ENCODE data around the gene PYROXD2.

PYROXD2 gene

DNA sequence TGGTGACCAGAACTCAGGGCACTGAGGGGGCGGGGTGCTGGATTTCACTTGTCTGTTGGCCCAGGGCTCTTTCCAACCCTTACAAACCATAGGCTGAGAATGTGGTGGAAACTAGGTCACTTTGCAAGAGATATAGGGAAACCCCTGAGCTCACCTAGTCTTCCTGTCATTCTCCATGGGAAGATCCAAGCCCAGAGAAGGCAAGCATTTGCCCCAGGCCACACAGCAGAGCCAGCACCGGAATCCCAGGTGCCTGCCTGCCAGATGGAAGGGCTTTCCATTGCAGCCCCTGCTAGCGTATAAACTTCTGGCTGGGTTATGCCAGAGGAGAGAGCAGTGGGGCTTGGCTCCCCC is 427 bp downstream of the PYROXD2 start:
- no peak for DNase-seq

DNA sequence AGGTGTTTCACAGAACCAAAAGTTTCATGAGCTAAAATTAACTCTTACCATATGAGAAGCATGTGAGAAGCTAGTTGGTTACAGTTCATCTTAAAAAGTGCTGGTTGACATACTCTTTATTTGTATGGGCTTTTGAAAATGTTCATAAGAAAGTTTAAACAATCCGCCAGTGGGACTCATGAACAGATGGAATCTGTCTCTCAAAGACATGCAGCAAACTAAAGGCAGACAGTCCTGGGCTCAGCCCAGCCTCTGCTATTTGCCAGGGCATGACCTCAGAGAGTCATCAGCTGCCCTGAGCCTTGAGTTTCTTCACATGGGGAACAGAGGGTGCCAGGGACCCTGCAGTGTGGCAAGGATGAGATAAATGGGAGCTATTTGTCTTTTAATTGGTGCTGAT is 3.2 kb downstream of the PYROXD2 start:
- DNase-seq, result no peak

DNA sequence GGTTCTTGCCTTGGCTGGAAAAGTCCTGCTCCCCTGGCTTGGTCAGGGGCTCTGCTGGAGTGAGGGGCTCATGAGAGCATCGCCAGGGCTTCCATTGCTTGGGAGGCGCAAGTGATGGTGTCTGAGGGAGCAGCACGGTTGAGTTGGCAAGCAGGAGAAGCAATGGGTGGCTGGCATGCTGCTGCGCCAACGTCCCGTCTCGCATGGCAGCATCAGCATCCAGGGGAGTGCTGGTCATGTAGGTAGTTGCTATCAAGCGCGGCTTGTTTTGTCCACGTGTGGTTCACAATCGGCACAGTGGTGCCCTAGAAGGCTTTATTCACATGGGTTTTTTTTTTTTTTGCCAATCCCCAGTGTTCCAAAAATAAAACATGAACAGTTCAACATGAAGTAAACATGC is 3.8 kb downstream of the PYROXD2 start:
- DNase-seq, result no peak

DNA sequence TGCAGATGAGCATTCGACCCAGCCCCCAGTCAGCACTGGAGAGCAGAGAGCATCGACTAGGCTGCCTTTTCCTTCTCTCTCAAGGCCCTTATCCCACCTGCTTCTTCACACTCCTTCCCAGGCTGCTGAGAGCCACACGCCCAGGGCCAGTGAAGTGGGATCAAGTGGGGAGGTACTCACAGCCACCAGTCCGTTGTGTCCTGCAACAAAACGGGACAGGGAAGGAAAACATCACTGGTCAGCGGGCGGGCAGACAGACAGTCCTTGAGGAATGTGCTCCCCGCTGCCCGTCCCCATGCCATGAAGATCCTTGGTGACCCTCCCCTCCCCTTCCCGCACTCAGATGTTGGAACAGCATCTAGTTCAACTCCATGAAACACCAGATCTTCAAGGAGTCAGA is 4.2 kb downstream of the PYROXD2 start:
- no peak for DNase-seq

DNA sequence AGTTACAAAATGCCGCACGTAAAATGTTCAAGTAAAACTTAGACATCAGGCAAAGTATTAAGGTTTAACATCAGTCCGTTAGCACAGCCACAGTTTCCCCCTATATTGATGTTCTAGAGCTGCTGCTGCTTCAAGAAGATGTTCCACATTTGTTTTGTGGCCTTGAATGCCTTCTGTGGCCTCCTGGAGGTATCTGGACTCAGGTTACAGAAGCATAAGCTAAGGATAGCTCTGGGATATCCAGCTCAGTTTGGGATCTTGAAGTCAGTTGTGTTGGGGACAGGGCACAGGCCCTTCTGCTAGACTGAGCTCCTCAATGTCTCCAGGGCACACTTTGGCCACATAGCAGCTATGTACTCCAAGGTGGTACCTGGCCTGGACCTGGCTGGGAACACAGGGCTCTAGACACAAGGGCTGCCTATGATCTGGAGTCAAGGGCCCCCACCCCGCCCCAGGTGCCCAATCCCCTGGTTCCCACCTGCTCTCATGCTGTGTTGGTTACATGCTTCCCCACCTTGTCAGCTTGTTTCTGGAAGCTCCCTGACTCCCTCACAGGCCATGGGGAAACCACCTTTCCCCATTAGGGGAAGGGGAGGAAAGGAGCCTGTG is 4.7 kb downstream of the PYROXD2 start:
- DNase-seq, result no peak

- no peak for DNase-seq
These were observed 6.2 kb downstream of the PYROXD2 start for GRCh38 chr10:98408799-98409198.

GRCh38 chr10:98407744-98408241 is 7.2 kb downstream of the PYROXD2 start:
- DNase-seq, result no peak

DNA sequence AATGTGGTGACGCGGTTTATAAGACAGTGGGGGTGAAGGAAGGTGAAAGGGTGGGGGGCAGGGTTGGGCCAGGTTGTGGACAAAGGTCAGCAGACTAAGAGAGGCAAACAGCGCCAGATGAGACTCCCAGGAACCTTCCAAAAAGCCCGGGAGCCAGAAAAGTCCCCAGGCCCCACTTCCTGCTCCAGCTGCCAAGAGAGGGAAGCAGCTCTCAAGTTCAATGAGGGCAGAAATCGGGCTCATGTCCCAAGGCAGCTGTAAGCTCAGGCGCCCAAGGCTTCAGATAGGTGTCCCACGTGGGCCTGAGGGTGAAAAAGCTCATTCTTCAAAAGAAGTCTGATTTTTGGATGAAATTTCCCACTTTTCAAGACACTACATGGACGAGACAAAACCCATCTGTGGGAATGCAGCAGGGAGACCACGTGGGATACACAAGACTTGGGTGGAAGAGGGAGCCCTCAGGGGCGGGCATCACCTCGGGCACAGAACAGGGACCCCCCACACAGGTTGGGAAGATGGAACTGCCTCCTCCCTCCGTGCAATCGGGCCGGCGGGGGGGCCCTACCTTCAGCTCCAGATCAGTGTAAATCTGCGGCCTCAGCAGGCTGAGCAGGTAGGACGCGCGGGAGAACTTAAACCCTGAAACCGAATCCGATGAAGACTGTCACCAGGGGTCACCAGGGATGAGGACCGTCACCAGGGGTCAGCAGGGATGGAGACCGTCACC is 7.8 kb downstream of the PYROXD2 start:
- DNase-seq, result no peak

GRCh38 chr10:98405422-98405821 is 9.6 kb downstream of the PYROXD2 start:
- DNase-seq, result no peak

DNA sequence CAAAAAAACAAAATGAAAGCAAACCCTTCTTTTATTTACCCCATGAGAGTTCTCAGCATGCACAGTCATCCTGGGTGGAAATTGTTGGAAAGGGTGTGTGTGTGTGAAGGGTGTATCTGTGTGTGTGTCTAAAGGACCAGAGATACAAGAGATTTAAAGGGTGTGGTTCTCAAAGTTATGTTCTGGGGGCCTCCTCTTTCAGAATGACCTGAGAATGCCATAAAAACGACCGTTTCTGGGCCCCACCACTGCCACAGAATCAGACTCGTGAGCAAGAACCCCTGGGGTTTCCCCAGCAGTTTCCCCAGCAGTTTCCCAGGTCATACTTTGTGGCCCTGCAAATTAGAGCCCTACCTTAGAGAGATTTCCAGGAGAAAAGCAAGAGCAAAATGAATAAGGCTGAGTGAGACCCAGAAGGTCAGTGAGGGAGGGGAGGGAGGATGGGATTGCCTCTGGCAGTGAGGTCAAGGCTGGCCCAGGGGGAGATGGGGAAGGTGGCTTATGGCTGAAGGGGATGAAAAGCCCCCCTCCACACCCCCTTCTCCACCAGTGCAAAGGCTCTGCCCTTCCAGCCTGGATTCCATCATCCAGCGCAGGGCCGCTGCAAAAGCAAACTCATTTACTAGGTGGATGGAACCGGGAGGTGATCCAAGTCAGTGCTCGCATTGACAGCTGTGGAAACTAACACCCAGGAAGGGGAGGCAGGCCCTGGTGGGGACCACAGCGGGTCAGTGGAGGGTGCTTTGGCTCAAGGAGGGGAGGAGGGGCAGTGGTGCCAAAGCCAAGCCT is 10.2 kb downstream of the PYROXD2 start:
- no peak for DNase-seq

DNA sequence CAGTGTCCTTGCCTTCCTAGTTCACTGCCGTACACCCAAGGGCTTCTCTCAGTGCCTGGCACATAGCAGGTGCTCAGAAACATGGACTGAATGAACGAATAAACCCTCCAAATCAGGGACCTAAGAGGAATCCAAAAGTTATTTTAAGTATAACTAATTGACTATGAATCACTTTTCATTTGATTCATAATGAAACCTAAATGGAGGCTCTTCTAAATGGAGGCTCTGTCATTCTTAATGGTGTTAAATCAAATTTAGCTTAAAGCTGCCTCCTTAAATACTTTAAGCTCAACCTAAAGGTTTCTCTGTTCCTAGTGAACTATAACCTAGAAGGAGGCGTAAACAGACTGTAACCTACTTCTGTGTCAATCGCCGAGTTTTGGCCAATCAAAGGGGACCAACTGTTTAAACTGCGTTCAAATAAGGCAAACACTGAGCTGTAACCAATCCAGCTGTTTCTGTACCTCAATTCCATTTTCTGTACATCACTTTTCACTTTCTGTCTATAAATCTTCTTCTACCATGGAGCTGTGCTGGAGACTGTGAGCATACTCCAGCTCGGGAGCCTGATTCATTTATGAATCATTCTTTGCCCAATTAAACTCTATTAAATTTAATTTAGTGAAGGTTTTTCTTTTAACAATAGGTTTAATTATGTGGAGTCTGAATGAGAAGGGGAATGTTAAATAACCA is 11.0 kb downstream of the PYROXD2 start:
- no peak for DNase-seq

DNA sequence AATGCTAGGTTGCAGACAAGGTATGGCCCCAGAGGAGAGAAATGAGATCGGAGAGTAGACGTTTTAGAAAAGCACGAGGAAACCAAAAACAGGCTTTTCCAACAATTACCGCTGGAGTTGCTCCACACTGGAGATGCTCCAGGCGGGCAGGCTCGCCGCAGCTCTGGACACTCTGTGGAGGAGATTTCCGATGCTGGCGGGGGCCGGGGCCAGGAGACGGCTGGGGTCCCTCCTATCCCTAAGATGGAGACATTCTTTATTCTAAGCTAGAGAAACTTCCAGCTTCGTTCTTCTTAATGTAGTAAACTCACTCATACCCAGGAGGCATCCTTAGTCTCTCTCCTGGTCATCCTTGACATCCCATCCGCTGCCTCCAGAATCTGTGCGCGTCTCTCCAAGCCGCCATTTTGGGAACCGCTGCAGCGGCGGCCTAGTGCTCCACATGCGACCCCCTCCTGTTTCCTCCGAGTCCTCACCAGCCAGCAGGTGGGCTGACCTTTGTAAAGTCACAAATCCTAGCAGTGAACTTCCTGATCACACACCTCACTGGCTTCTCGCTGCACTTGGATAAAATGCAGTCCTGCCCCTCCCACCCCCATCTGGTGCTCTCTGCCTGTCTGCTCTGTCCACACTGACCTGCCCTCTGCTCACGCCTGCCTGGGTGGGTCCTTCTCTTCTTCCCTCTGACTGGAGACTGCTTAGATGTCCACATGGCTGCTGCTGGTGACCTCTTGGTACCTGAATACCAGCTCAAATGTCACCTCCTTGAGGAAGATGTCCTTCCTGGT is 11.9 kb downstream of the PYROXD2 start:
- DNase-seq, result no peak

GRCh38 chr10:98402478-98402877 is 12.5 kb downstream of the PYROXD2 start:
- DNase-seq, result no peak

DNA sequence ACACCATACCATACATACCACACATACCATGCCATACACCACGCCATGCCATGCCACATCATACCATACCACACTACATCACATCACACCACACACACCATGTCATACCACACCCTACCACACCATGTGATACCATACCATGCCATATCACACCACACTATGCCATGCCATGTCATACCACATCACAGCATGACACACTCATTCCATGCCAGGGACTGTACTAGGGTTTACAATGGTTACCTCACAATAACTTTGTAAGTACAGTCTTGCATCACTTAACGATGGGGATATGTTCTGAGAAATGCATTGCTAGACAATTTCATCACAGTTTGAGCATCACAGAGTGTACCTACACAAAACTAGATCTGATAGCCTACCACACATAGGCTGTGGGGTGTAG is 14.5 kb downstream of the PYROXD2 start:
- DNase-seq, result no peak

DNA sequence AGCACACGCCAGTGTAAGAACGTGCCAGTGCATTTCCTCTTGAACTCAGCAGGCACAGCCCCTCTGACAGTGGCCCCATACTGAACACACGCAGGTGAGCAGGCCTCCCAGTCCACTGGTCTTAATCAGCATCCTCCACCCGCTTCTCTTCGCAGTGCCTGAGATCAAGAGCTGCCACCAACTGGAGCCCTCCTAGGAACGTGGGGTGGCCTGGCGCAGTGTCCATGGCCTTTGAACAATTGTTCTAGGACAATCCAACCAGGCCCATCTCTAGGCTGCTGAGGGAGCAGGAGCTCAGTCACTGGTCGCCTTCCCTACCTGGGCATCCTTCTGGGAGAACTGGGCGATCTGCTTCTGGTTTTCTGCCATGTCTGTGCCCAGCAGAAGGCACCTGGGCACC is 15.2 kb downstream of the PYROXD2 start:
- DNase-seq, result no peak

- no peak for DNase-seq
These were observed 17.8 kb downstream of the PYROXD2 start for GRCh38 chr10:98397089-98397600.

GRCh38 chr10:98396096-98397063 is 18.6 kb downstream of the PYROXD2 start:
- no peak for DNase-seq

DNA sequence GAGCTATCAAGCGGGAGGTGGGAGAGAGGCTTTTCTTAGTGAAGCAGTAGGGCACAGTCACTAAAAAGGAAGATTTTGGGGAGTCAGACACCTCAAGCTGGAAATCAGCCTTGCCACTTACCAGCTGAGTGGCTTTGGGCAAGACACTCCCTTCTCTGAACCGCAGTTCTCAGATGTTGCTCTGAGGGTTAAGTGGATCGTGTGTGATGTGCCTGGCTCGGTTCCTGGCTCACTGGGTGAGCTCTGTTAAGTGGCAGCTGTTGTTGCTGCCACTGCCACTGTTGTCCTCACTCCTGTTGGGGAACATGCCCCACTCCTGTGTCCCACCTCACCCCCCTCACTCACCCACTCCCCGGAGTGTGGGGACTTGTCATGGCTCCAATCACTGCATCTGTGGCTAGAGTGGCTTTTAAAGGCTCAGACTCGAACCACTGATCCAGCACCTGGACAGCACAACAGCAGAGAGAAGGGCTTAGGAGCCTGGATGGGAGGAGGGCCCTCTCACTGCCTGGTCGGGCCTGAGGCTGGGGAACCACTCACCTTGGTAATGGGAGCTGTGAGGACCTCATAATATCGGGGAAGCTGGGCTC is 20.0 kb downstream of the PYROXD2 start:
- DNase-seq, result no peak

DNA sequence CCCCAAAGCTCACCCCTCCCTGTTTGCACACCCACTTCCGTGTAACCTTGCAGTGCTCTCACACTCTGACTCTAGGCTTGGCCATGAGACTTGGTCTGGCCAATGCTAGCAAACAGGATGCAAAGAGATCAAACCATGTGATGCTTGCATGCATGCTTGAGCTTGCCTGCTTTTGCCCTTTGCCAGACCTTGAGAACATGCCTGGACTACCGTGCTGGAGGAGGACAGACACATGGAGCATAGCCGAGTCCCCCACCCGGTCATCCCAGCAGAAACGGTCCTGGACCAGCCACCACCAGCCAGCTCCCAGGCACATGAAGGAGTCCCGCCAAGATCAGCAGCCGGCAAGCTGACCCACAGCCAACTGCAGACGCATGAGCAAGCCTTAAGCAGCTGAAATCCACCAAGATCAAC is 23.4 kb downstream of the PYROXD2 start:
- no peak for DNase-seq

- DNase-seq, result no peak
These were observed 23.9 kb downstream of the PYROXD2 start for GRCh38 chr10:98391065-98391464.

DNA sequence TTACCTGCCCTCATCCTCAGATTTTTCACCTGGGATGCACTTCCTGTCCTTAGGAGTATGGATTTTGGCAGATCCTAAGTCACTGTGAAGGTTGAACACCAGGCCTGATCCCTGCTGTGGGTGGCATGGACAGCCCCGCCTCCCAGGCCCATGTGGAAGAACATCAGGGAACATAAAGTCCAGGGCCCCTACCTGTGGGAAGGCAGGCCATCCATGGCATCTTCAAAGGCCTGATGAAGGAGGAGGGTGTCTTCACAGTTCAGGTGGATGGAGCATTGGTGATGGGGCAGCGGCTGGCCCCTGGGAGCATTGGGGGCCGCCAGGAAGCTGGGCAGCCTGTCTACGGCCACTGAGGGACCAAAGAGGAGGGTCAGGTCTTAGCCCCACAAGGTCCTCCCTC is 24.6 kb downstream of the PYROXD2 start:
- no peak for DNase-seq
